T-helper 1 cell treated with Interleukin-12 subunit alpha and Interleukin-12 subunit beta and Interleukin-4 antibody, amounts not matched to agents 30 ng/mL and 1 ng/mL, for 36 hours (primary cell): ENCODE results near the gene PPOX. TPM values are rescaled to one million over a fixed set of nuclear protein-coding genes. Genes with fewer than 3 reads are reported as not detected.

ENCODE experiments used
- intact Hi-C: fragments of 100-400 bp; cut with micrococcal nuclease; formaldehyde crosslinking; loops from one replicate; pipeline ENCODE4 v1.15.1; 2024
- total RNA-seq: library from RNA; stranded (reverse); gene quantifications from 2 replicates; pipeline ENCODE4 v1.2.3, GENCODE V29; 2022

PPOX gene
- total RNA-seq, 1 donor from 2014 or later: 30.7 TPM

GRCh38 chr1:161218301-161219077, 52.3 kb downstream of the PPOX start:
- intact Hi-C loops: no loop called here

GRCh38 chr1:161219078-161219892, 53.1 kb downstream of the PPOX start:
- intact Hi-C loops: no loop called here

GRCh38 chr1:161220002-161220401, 53.8 kb downstream of the PPOX start:
- intact Hi-C loops: loop anchor here (10.0 kb wide), 1 partner anchor 315 kb away; no protein-coding TSS in a partner anchor

Other genes with a start within 250 kb of the PPOX start
- not detected in 2 replicates for gene ITLN2, start 211.6 kb upstream of the PPOX start, total RNA-seq
- 17.4 and 19.7 TPM in 2 replicates for gene F11R, start 145.3 kb upstream of the PPOX start, total RNA-seq
- gene TSTD1, start 127.5 kb upstream of the PPOX start, total RNA-seq: 40.8 and 43.5 TPM in 2 replicates
- gene USF1, start 120.4 kb upstream of the PPOX start, total RNA-seq: 78.3 and 86.9 TPM in 2 replicates
- 301 and 314 TPM in 2 replicates for gene ARHGAP30, start 96.5 kb upstream of the PPOX start, total RNA-seq
- gene NECTIN4, start 76.9 kb upstream of the PPOX start, total RNA-seq: not detected in 2 replicates
- not detected in 2 replicates for gene KLHDC9, start 68.1 kb upstream of the PPOX start, total RNA-seq
- 71.4 and 71.5 TPM in 2 replicates for gene PFDN2, start 48.4 kb upstream of the PPOX start, total RNA-seq
- 39.1 and 40.6 TPM in 2 replicates for gene NIT1, start 48.3 kb upstream of the PPOX start, total RNA-seq
- gene DEDD, start 33.8 kb upstream of the PPOX start, total RNA-seq: 41.5 and 47.6 TPM in 2 replicates
- 109 TPM in 2 replicates for gene UFC1, start 12.4 kb upstream of the PPOX start, total RNA-seq
- 30.6 and 33.6 TPM in 2 replicates for gene USP21, start 6.9 kb upstream of the PPOX start, total RNA-seq
- 56.3 and 58.4 TPM in 2 replicates for gene B4GALT3, start 11.1 kb downstream of the PPOX start, total RNA-seq
- gene ADAMTS4, start 32.6 kb downstream of the PPOX start, total RNA-seq: 2.2 and 2.4 TPM in 2 replicates
- gene NDUFS2, start 35.9 kb downstream of the PPOX start, total RNA-seq: 82.8 and 88.5 TPM in 2 replicates
- 1.7 and 2.9 TPM in 2 replicates for gene FCER1G, start 48.9 kb downstream of the PPOX start, total RNA-seq
- not detected in 2 replicates for gene APOA2, start 57.2 kb downstream of the PPOX start, total RNA-seq
- 26.4 and 27.1 TPM in 2 replicates for gene TOMM40L, start 59.6 kb downstream of the PPOX start, total RNA-seq
- gene NR1I3, start 71.8 kb downstream of the PPOX start, total RNA-seq: not detected in 2 replicates
- gene PCP4L1, start 92.3 kb downstream of the PPOX start, total RNA-seq: 0.15 and 0.29 TPM in 2 replicates
- gene MPZ, start 143.5 kb downstream of the PPOX start, total RNA-seq: 6.1 and 7.0 TPM in 2 replicates
- gene SDHC, start 148.0 kb downstream of the PPOX start, total RNA-seq: 171 TPM in 2 replicates
- not detected in 2 replicates for gene CFAP126, start 201.4 kb downstream of the PPOX start, total RNA-seq